Lung (tissue), 12 donors: ENCODE results near the gene ME2. TPM values are rescaled to one million over a fixed set of nuclear protein-coding genes. Genes with fewer than 3 reads are reported as not detected.
"Not testable (repeated sequence)": the region's sequence is repeated elsewhere in the genome, so short reads cannot be mapped to it uniquely, and the experiment has no call there.

Source experiments
- ATAC-seq: fragments of 200-7000 bp; cut with Tn5 transposase; one replicate; pipeline ENCODE4 v1.9.1; 2020; ENCODE audit warnings: moderate number of reproducible peaks; ENCODE audit not compliant: insufficient read depth, low FRiP score
- DNase-seq, 3 donors: peaks; one replicate each; pipeline ENCODE4 v3.0.0-alpha.2; 2013 to 2017
- H3K27ac ChIP-seq, 2 donors: one replicate each; pipeline ENCODE4 v1.5.1; 2013; ENCODE audit warnings: mild to moderate bottlenecking in 2 of 2, moderate library complexity in 2 of 2, control low read depth in 1 of 2, inconsistent platforms in 1 of 2, low read depth in 1 of 2, low read length in 1 of 2
- H3K27me3 ChIP-seq, 3 donors: one replicate each; pipeline ENCODE4 v1.5.1; 2013; ENCODE audit warnings: low read length in 2 of 3; ENCODE audit not compliant: control insufficient read depth in 3 of 3, insufficient read depth in 3 of 3
- H3K36me3 ChIP-seq, 4 donors: one replicate each; pipeline ENCODE4 v1.5.1; 2013; ENCODE audit warnings: low read length in 4 of 4, mild to moderate bottlenecking in 1 of 4, moderate library complexity in 1 of 4; ENCODE audit not compliant: control insufficient read depth in 4 of 4, insufficient read depth in 4 of 4
- H3K4me1 ChIP-seq, 5 donors: one replicate each; pipeline ENCODE4 v1.5.1; 2013; ENCODE audit warnings: low read length in 5 of 5, mild to moderate bottlenecking in 2 of 5, moderate library complexity in 1 of 5; ENCODE audit not compliant: control insufficient read depth in 5 of 5, insufficient read depth in 5 of 5
- H3K4me3 ChIP-seq: one replicate; pipeline ENCODE4 v1.5.1; 2013; ENCODE audit warnings: mild to moderate bottlenecking, control low read depth, moderate library complexity
- H3K9ac ChIP-seq, 2 donors: one replicate each; pipeline ENCODE4 v1.5.1; 2013; ENCODE audit warnings: low read length in 2 of 2, control low read depth in 1 of 2; ENCODE audit not compliant: insufficient read depth in 1 of 2
- H3K9me3 ChIP-seq, 4 donors: one replicate each; pipeline ENCODE4 v1.5.1; 2013; ENCODE audit warnings: low read length in 3 of 4, mild to moderate bottlenecking in 1 of 4, moderate library complexity in 1 of 4; ENCODE audit not compliant: control insufficient read depth in 4 of 4, insufficient read depth in 3 of 4
- CTCF ChIP-seq: IDR thresholded peaks from 2 replicates; pipeline ENCODE4 v1.5.1; 2012; ENCODE audit warnings: mild to moderate bottlenecking; ENCODE audit errors: control extremely low read depth, extremely low read depth
- WGBS, 2 donors: extraction: QIAGEN DNeasy Blood & Tissue Kit; methylation state at CpG; one replicate each; pipeline ENCODE4 v1.1.7; 2013; 5-methylcytosine and 5-hydroxymethylcytosine counted together
- polyA plus RNA-seq, 2 donors: library from polyadenylated mRNA; stranded (reverse); fragments of 200-250 nt; gene quantifications; one replicate each; pipeline ENCODE4 v1.2.1, GENCODE V29; 2013
- total RNA-seq, 2 donors: library from RNA; depleted of rRNA in 1 of 2; stranded (reverse); fragments of >200 nt in 1 of 2; gene quantifications; one replicate each; pipeline ENCODE4 v1.2.1, GENCODE V29; 2014 to 2021
- donor health status: control.
- donor health status: control.
- donor health status: Bipolar disorder and iron deficiency.
- donor health status: healthy.
- donor health status: DM: yes; HTN: yes; CAD: no.

ME2 gene
- total and polyA plus RNA-seq, 4 donors: 17.9 to 52.0 (median 34.0) TPM

DNA sequence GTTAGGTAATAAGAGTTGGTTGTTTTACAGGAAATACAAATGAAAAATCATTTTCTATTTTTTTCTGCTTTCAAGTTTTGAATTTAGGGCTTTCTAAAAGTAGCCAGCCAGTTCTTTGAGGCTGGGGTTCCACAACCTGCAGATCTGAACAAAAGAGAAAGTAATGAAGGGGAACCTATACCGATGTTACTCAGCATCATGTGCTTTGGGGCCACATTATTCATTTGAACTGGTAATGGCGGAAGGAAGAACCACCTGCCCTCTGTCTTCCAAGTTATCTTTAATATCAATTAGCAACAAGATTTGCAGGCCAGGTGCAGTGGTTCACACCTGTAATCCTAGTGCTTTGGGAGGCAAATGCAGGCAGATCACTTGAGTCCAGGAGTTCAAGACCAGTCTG lies 46.2 kb upstream of the ME2 start:
- Histone ChIP-seq H3K4me1 (no peaks in the 10 kb centered on the region), H3K27me3 (no peaks in the 10 kb centered on the region), H3K36me3 (no peaks in the 10 kb centered on the region), H3K9me3 (no peaks in the 10 kb centered on the region), H3K4me3 (no peak overlapping the region), H3K9ac (no peak overlapping the region), H3K27ac (no peak overlapping the region)
- ATAC-seq (no peak), DNase-seq (no peak)
- no peak for TF ChIP-seq CTCF
- WGBS, 2 donors: 88 to 92% methylated on average over 2 of the region's 2 CpGs

GRCh38 chr18:50833496-50833895 lies 45.4 kb upstream of the ME2 start:
- 96 to 98% methylated on average over 7 of the region's 7 CpGs for WGBS, 2 donors
- not testable (repeated sequence) for H3K4me3 ChIP-seq, H3K9me3 ChIP-seq, ATAC-seq, DNase-seq, H3K9ac ChIP-seq, H3K27ac ChIP-seq, H3K36me3 ChIP-seq, H3K27me3 ChIP-seq, H3K4me1 ChIP-seq

DNA sequence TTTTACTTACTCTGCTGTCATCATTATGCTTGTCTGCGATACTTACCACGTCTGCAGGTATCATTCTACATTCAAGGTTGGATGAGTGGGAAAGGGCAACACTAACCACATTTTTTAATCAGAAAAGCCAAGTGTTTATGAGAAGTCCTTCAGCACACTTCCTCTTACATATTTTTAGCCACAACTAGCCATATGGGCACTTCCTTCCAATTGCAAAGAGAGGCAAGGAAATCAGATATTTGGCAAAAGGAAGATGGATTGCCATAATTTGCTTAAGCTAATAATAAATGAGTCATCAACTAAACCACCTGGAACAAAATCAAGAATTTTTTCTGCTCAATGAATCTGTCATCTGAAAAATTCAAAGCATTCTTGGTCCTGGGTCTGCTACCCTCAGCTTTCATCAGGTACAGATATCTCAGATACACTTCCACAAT lies 42.4 kb upstream of the ME2 start:
- H3K9ac ChIP-seq: no peak overlapping the region
- no peaks in the 10 kb centered on the region for H3K4me1 ChIP-seq
- H3K27me3 ChIP-seq: no peaks in the 10 kb centered on the region
- peak in 2 of 3 donors; percentile 21 to 40 for DNase-seq
- H3K27ac ChIP-seq: no peak overlapping the region
- H3K9me3 ChIP-seq: no peaks in the 10 kb centered on the region
- TF ChIP-seq CTCF: no peak
- WGBS, 2 donors: 18 to 35% methylated on average over 2 of the region's 2 CpGs
- ATAC-seq: peak; percentile 73
- H3K4me3 ChIP-seq: no peak overlapping the region
- no peaks in the 10 kb centered on the region for H3K36me3 ChIP-seq

DNA sequence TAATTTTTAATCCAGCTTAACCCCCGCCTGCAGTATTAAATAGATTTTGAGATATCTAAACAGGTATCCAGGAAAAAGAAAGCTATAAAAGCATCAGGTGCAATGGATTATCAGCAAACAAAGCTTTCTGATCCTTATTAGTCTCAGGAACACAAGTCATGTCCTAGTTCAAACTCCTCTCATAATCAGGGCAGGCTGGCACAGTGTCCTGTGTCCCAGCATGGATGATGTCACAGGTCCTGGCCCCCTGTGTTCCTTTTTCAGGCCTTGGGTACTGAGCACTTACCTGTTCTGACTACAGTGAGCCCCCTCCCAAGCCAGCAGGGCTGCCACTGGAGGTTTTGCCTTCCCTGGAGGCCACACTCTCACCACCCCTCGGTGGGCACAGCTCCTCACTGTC lies 39.6 kb upstream of the ME2 start:
- Histone ChIP-seq H3K4me1 (no peaks in the 10 kb centered on the region), H3K9me3 (no peaks in the 10 kb centered on the region), H3K36me3 (no peaks in the 10 kb centered on the region), H3K27ac (no peak overlapping the region), H3K4me3 (no peak overlapping the region), H3K9ac (no peak overlapping the region), H3K27me3 (no peaks in the 10 kb centered on the region)
- no peak for TF ChIP-seq CTCF
- DNase-seq (no peak), ATAC-seq (no peak)
- WGBS, 2 donors: 83 to 93% methylated on average over 2 of the region's 2 CpGs
